ENCODE measurements around the gene CCDC33. TPM values are rescaled to one million over a fixed set of nuclear protein-coding genes. Genes with fewer than 3 reads are reported as not detected.

Gene CCDC33
- total and polyA plus RNA-seq, 8 donors, result not detected

DNA sequence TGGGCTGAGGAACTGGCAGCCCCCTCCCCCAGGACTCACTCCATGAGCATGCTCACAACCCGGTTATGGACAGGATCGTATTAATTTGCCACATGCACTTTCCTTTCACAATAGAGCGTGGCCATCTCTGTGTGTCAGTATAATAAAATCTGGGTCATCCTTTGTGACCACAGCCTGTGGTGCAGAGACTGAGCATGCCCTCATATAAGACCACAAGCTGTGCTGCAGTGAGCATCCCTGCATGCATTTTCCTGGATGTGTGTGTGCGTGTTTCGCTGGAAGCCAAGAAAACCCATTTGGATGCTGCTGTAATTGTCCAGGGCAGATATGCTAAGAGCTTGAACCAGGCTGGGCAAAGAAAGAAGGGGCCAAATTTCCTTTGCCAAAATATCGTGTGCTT is 91.6 kb downstream of the CCDC33 start:
- ATAC-seq (no peak), FAIRE-seq (no peak), DNase-seq (no peak)
- TF ChIP-seq, protein P1, sequence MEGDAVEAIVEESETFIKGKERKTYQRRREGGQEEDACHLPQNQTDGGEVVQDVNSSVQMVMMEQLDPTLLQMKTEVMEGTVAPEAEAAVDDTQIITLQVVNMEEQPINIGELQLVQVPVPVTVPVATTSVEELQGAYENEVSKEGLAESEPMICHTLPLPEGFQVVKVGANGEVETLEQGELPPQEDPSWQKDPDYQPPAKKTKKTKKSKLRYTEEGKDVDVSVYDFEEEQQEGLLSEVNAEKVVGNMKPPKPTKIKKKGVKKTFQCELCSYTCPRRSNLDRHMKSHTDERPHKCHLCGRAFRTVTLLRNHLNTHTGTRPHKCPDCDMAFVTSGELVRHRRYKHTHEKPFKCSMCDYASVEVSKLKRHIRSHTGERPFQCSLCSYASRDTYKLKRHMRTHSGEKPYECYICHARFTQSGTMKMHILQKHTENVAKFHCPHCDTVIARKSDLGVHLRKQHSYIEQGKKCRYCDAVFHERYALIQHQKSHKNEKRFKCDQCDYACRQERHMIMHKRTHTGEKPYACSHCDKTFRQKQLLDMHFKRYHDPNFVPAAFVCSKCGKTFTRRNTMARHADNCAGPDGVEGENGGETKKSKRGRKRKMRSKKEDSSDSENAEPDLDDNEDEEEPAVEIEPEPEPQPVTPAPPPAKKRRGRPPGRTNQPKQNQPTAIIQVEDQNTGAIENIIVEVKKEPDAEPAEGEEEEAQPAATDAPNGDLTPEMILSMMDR (IDR thresholded peaks at IDR 0.05), result no peak
- H3K9me3 ChIP-seq, result no peaks in the 10 kb centered on the region
- intact Hi-C loops (cut with DNase I), result loop anchor here in 2 of 3 donors (10.0 kb wide), 2 partner anchors 273 to 353 kb away; no protein-coding TSS in a partner anchor
- H3K36me3 ChIP-seq, result no peaks in the 10 kb centered on the region
- H3K27ac ChIP-seq, result no peak overlapping the region
- 77 to 79% methylated on average over 6 of the region's 6 CpGs for WGBS, 2 donors
- H3K27me3 ChIP-seq, result no peaks in the 10 kb centered on the region
- no peaks in the 10 kb centered on the region for H3K4me1 ChIP-seq
- H3K4me3 ChIP-seq, result no peak overlapping the region

- Histone ChIP-seq H3K9me3 (no peaks in the 10 kb centered on the region), H3K27me3 (no peaks in the 10 kb centered on the region), H3K36me3 (no peaks in the 10 kb centered on the region), H3K27ac (no peak overlapping the region), H3K4me3 (no peak overlapping the region), H3K4me1 (no peaks in the 10 kb centered on the region)
- intact Hi-C loops (cut with DNase I), result loop anchor here in 2 of 3 donors (10.0 kb wide), 2 partner anchors 274 to 354 kb away; no protein-coding TSS in a partner anchor
- DNase-seq, result no peak
- no peak for ATAC-seq
- FAIRE-seq, result no peak
- TF ChIP-seq, protein P1 (IDR thresholded peaks at IDR 0.05), result no peak
- WGBS, 2 donors, result 51 to 57% methylated on average over 10 of the region's 10 CpGs
Measured at GRCh38 chr15:74328331-74329056, 92.4 kb downstream of the CCDC33 start.

- no peaks in the 10 kb centered on the region for H3K9me3 ChIP-seq
- DNase-seq (peak in 2 of 6 donors; percentile 44 to 45), FAIRE-seq (no peak), ATAC-seq (no peak)
- no peak overlapping the region for H3K4me3 ChIP-seq
- H3K36me3 ChIP-seq, result no peaks in the 10 kb centered on the region
- no peaks in the 10 kb centered on the region for H3K4me1 ChIP-seq
- H3K27me3 ChIP-seq, result no peaks in the 10 kb centered on the region
- no peak overlapping the region for H3K27ac ChIP-seq
- 65 to 73% methylated on average over 10 to 11 of the region's 11 CpGs for WGBS, 2 donors
- intact Hi-C loops (cut with DNase I), result no loop called here
- TF ChIP-seq, protein P1 (IDR thresholded peaks at IDR 0.05), result no peak
Measured at GRCh38 chr15:74330861-74331408, 94.8 kb downstream of the CCDC33 start.

DNA sequence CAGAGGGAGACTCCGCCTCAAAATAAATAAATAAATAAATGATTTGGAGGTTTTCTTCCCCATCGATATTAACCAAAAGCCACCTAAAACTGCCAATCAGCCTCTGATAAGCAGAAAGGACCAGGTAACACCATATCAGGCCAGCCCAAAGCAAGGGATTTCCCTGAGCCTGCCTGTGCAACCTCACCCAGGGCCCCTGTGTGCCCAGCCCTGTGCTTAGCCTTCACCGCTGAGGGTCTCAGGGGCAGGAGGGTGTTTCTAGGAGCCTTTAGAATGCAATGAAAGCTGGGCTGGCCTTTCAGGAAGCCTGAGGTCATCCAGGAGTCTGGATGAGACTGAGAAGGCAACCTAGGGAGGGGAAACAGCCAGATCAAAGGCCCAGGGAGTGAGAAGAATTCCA is 95.9 kb downstream of the CCDC33 start:
- H3K27ac ChIP-seq, result no peak overlapping the region
- H3K36me3 ChIP-seq, result no peaks in the 10 kb centered on the region
- TF ChIP-seq, protein P1 (IDR thresholded peaks at IDR 0.05), result no peak
- no peak for FAIRE-seq
- H3K4me3 ChIP-seq, result no peak overlapping the region
- no peaks in the 10 kb centered on the region for H3K4me1 ChIP-seq
- H3K27me3 ChIP-seq, result no peaks in the 10 kb centered on the region
- no peaks in the 10 kb centered on the region for H3K9me3 ChIP-seq
- WGBS, 2 donors, result 85 to 95% methylated on average over 3 of the region's 3 CpGs
- intact Hi-C loops (cut with DNase I), result no loop called here
- no peak for ATAC-seq
- peak in 1 of 6 donors; percentile 20 for DNase-seq

GRCh38 chr15:74332611-74333010 is 96.5 kb downstream of the CCDC33 start:
- WGBS, 2 donors, result 80 to 86% methylated on average over 10 of the region's 10 CpGs

More at GRCh38 chr15:74332611-74333010, 96.5 kb downstream of the CCDC33 start:
- Histone ChIP-seq H3K27ac (no peak overlapping the region), H3K27me3 (no peaks in the 10 kb centered on the region), H3K9me3 (no peaks in the 10 kb centered on the region), H3K4me1 (no peaks in the 10 kb centered on the region), H3K36me3 (no peaks in the 10 kb centered on the region), H3K4me3 (no peak overlapping the region)
- ATAC-seq (no peak), DNase-seq (peak in 1 of 6 donors; percentile 18), FAIRE-seq (no peak)
- TF ChIP-seq, protein P1 (IDR thresholded peaks at IDR 0.05), result no peak
- intact Hi-C loops (cut with DNase I), result no loop called here
